Measurements from ENCODE around the gene PRKAR1B.

DNA sequence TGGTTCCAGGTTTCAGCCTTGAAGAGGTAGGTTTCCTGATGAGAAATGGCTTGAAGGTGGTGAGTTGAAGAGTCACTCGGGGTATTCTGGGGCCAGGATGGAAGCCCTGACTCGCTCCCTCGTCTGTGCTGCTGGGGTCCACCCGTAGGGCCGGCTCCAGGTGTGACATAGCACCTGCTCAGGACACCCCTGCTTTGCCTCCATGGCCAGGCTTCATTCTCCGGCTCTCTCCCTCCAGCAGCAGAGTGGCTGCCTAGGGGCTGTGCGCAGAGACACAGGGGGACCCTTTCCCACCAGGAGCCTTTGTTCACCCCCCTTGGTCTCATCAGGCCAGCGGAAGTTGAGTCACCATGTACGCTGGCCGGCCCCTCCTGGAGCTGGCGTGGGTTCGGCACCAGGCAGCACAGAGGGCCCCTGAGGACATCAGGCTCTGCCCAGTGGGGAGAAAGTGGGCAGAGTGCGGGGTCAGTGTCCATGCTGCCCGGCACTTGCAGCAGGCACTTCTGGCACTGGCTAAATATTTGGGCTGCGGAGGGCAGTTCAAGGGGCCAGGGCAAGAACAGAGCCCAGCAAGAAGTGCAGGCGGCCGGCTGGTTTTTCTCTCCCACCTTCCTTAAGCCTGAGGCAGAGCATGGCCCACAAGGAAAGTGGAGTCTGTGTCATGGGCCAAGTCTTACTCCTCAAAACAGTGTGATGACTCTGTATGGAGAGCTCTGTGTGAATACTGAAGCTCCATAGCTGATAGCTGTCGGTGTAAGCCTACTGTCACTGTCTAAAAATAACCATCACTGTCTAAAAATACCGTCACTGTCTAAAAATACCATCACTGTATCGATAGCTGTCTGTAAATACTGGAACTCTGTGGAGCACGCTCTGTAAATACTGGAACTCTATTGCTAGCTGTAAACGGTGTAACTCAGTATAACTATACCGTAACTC is 3.7 kb upstream of the PRKAR1B start:
- TF ChIP-seq YY1 (IDR thresholded peaks at IDR 0.05; ENCODE audit: insufficient read depth, insufficient read length) (no peak), ZNF274 (IDR thresholded peaks at IDR 0.05; ENCODE audit: low read depth, low read length) (no peak), SUZ12 (IDR thresholded peaks at IDR 0.05; ENCODE audit: extremely low read depth, insufficient read depth, insufficient read length) (no peak)

Measured in NT2/D1 (cell line).